ENCODE data around the gene NEU1.
"Not testable (repeated sequence)": the region's sequence is repeated elsewhere in the genome, so short reads cannot be mapped to it uniquely, and the experiment has no call there.

The NEU1 gene

DNA sequence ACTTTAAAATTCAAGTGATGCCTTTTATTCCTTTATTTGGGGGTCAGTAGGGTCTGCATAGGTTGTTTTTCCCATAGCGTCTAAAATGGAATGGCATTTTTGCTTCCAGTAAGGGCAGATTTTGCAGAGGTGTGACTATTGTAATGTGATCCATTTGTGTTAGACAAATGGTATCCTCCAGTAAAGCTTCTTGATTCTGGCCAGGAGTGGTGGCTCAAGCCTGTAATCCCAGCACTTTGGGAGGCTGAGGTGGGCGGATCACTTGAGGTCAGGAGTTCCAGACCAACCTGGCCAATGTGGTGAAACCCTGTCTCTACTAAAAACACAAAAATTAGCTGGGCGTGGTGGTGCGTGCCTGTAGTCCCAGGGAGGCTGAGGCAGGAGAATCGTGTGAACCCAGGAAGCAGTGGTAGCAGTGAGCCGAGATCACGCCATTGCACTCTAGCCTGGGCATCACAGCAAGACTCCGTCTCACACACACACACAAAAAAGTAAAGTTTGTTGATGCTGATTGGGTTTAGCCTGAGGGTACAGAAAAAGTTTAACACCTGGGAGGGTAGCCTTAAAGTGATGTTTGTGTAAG is 44.6 kb downstream of the NEU1 start:
- DNase-seq (ENCODE audit: low spot score) = not testable (repeated sequence)

DNA sequence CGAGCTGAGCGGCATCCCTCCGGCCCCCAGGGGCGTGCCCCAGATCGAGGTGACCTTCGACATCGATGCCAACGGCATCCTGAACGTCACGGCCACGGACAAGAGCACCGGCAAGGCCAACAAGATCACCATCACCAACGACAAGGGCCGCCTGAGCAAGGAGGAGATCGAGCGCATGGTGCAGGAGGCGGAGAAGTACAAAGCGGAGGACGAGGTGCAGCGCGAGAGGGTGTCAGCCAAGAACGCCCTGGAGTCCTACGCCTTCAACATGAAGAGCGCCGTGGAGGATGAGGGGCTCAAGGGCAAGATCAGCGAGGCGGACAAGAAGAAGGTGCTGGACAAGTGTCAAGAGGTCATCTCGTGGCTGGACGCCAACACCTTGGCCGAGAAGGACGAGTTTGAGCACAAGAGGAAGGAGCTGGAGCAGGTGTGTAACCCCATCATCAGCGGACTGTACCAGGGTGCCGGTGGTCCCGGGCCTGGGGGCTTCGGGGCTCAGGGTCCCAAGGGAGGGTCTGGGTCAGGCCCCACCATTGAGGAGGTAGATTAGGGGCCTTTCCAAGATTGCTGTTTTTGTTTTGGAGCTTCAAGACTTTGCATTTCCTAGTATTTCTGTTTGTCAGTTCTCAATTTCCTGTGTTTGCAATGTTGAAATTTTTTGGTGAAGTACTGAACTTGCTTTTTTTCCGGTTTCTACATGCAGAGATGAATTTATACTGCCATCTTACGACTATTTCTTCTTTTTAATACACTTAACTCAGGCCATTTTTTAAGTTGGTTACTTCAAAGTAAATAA is 45.3 kb downstream of the NEU1 start:
- DNase-seq (ENCODE audit: low spot score) = not testable (repeated sequence)

DNA sequence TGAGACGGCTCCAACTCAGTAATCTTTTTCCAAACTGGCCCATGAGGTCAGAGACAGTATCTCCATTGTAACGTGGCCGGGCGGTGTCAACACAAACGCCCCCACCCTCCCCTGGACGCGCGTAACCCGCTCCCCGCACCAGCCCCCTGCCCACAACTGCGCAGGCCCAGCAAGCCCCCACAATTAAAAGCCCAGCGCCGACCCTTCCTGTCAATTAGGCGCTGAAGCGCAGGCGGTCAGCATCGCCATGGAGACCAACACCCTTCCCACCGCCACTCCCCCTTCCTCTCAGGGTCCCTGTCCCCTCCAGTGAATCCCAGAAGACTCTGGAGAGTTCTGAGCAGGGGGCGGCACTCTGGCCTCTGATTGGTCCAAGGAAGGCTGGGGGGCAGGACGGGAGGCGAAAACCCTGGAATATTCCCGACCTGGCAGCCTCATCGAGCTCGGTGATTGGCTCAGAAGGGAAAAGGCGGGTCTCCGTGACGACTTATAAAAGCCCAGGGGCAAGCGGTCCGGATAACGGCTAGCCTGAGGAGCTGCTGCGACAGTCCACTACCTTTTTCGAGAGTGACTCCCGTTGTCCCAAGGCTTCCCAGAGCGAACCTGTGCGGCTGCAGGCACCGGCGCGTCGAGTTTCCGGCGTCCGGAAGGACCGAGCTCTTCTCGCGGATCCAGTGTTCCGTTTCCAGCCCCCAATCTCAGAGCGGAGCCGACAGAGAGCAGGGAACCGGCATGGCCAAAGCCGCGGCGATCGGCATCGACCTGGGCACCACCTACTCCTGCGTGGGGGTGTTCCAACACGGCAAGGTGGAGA is 47.4 kb downstream of the NEU1 start, which contains the start of the genes HSPA1A and HSPA1L:
Gene HSPA1A (plus strand): TSS at position 519 of the 814 bp plus-strand sequence. CDS start 214 bp downstream, at position 733.
Gene HSPA1L (minus strand): TSS at position 259 of the 814 bp plus-strand sequence. CDS start 3,311 bp downstream, outside the sequence.
- DNase-seq (ENCODE audit: low spot score) = peak; percentile 95

DNA sequence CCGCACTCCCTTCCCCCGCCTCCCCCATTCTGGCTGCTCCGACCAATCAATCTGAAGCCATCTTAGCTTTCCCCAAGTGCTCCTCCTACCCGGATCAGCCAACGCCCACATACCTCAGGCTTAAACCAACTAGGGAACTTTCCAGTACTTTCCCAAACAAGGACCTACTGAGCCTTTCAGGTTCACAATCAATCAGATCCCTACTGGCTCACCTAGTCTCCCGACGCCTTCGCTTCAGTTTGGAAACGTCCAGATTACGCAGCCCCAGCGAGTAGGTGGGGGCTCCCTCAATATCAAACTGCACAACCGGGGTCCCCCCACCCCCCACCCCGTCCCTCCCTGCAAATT is 48.0 kb downstream of the NEU1 start:
- DNase-seq (ENCODE audit: low spot score) = peak; percentile 94

DNA sequence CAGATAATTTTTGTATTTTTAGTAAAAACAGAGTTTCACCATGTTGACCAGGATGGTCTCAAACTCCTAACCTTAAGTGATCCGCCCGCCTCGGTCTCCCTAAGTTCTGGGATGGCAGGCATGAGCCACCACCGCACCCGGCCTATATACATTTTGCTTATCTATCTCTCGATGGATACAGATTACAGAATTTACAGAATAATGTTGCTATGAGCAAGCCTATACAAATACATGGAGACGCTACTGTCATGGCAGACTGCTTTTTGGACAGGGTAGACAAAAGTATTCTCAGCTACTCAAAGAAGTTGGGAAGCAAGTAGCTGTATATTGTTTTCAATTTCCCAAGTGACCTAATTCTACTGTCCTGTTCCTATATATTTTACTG is 49.2 kb downstream of the NEU1 start:
- DNase-seq (ENCODE audit: low spot score) = no peak

DNA sequence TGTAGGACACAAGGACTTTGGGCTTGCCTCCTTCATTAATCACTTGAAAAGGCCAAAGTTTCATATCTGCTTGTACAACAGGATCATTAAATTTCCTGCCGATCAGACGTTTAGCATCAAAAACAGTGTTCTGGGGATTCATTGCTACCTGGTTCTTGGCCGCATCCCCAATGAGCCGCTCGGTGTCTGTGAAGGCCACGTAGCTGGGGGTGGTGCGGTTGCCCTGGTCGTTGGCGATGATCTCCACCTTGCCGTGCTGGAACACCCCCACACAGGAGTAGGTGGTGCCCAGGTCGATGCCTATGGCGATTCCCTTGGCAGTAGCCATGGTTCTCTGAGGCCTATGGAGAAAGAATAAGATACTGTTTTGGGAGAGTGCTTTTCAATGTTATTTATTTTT is 51.0 kb downstream of the NEU1 start:
- no peak for DNase-seq (ENCODE audit: low spot score)

DNA sequence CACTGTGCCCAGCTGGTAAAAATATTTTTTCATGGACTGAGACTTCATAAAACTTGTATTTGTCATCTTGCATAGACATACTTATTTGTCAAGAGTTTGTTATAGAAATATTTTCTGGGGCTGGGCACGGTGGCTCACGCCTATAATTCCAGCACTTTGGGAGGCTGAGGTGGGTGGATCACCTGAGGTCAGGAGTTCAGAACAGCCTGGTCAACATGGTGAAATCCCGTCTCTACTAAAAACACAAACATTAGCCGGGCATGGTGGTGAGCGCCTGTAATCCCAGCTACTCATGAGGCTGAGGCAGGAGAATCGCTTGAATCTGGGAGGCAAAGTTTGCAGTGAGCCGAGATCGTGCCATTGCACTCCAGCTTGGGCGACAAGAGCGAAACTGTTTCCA is 54.0 kb downstream of the NEU1 start:
- not testable (repeated sequence) for DNase-seq (ENCODE audit: low spot score)
